Measurements from ENCODE around the gene TMEM126A.
"Not testable (repeated sequence)": the region's sequence is repeated elsewhere in the genome, so short reads cannot be mapped to it uniquely, and the experiment has no call there.

TMEM126A gene

GRCh38 chr11:85661972-85662664 lies 14.4 kb downstream of the TMEM126A start:
- DNase-seq = no peak

- no peak for DNase-seq
These were observed 15.4 kb downstream of the TMEM126A start for GRCh38 chr11:85663080-85663752.

GRCh38 chr11:85663753-85664614 lies 16.2 kb downstream of the TMEM126A start:
- DNase-seq = peak; percentile 73

- peak; percentile 90 for DNase-seq
These were observed 17.1 kb downstream of the TMEM126A start, which contains the start of gene CREBZF for GRCh38 chr11:85664615-85665481. Gene CREBZF (minus strand): TSS chr11:85665129. CDS start chr11:85664875, 254 bp downstream.

GRCh38 chr11:85665733-85666132 lies 18.0 kb downstream of the TMEM126A start:
- no peak for DNase-seq

- DNase-seq = no peak
These were observed 18.9 kb downstream of the TMEM126A start for GRCh38 chr11:85666687-85667086.

- DNase-seq = no peak
These were observed 20.4 kb downstream of the TMEM126A start for GRCh38 chr11:85668157-85668556.

GRCh38 chr11:85670949-85671663 lies 23.3 kb downstream of the TMEM126A start:
- DNase-seq = not testable (repeated sequence)

GRCh38 chr11:85672105-85672902 lies 24.5 kb downstream of the TMEM126A start:
- DNase-seq = no peak

- no peak for DNase-seq
These were observed 25.6 kb downstream of the TMEM126A start for GRCh38 chr11:85673393-85673792.

- no peak for DNase-seq
These were observed 31.8 kb downstream of the TMEM126A start for GRCh38 chr11:85679576-85679975.

- DNase-seq = no peak
These were observed 33.1 kb downstream of the TMEM126A start for GRCh38 chr11:85680897-85681296.

GRCh38 chr11:85682330-85683305 lies 34.9 kb downstream of the TMEM126A start:
- peak; percentile 21 for DNase-seq

- DNase-seq = no peak
These were observed 37.5 kb downstream of the TMEM126A start for GRCh38 chr11:85685125-85685819.

- DNase-seq = peak; percentile 59
These were observed 38.2 kb downstream of the TMEM126A start, which contains the start of gene CCDC89 for GRCh38 chr11:85685820-85686459. Gene CCDC89 (minus strand): TSS chr11:85686195. CDS start chr11:85686130, 65 bp downstream.

- DNase-seq = no peak
These were observed 46.7 kb downstream of the TMEM126A start for GRCh38 chr11:85694385-85694980.

GRCh38 chr11:85695546-85695945 lies 47.8 kb downstream of the TMEM126A start:
- DNase-seq = no peak

GRCh38 chr11:85697747-85698146 lies 50.0 kb downstream of the TMEM126A start:
- DNase-seq = no peak

Data from NCI-H2029 (cell line).